Uterus (tissue), 2 donors: Measurements from ENCODE around the gene GUSB.

Source experiments
- POLR2A ChIP-seq, 2 donors: fragments of 450-650 bp; IDR thresholded peaks; one replicate each; pipeline ENCODE4 v1.6.1; 2016; ENCODE audit warnings: antibody characterized with exemption in 2 of 2, mild to moderate bottlenecking in 1 of 2, moderate library complexity in 1 of 2
- TF ChIP-seq, protein P1 (sequence below), 4 experiments: fragments of 200-600 bp in 2 of 4; fragments of 450-650 bp in 2 of 4; sonication (generic) in 2 of 4; IDR thresholded peaks; one replicate each; pipeline ENCODE4 v1.5.1; 2016 to 2019; ENCODE audit warnings: antibody characterized with exemption in 4 of 4, mild to moderate bottlenecking in 2 of 4, moderate library complexity in 1 of 4

DNA sequence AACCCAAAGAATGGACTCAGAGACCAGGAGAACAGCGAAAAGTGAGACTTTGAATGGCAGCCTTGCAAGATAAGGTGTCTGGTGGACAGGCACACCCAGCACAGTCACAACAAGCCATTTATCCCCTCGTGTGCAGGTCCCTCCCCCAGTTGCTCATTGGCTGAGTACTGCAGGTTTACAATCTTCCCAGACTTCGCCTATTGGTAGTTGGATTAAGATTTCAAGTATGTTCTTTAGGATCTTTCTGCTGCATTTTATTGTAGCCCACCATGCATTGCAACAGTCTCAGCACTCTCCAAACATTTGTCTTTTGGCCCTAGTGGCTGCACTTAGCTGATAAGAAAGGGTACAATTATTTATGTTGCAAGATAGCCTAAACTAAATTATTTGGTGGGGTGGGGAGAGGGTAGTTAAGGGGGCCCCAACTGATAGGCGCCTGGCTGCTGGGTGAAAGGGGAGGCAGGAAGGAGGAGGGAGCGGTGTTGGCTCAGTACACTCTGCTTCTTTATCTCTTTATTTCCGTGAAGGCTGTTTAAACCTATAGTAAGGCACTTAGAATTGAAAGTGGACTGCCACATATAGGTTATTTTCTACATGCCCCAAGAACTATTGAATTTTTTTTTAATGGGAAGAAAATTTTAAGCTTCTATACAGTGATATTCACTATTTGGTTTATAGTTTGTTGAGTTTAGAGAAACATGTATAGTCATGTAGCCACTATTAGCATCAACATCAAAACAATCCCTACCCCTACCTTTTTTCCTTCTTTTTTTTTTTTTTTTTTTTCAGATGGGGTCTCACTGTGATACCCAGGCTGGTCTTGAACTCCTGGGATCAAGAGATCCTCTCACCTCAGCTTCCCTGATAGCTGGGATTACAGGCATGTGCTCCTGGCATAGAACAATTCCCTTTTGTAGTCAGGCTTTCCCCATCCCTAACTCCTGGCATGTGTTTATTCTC, 54.2 kb downstream of the GUSB start:
- TF ChIP-seq, protein P1, sequence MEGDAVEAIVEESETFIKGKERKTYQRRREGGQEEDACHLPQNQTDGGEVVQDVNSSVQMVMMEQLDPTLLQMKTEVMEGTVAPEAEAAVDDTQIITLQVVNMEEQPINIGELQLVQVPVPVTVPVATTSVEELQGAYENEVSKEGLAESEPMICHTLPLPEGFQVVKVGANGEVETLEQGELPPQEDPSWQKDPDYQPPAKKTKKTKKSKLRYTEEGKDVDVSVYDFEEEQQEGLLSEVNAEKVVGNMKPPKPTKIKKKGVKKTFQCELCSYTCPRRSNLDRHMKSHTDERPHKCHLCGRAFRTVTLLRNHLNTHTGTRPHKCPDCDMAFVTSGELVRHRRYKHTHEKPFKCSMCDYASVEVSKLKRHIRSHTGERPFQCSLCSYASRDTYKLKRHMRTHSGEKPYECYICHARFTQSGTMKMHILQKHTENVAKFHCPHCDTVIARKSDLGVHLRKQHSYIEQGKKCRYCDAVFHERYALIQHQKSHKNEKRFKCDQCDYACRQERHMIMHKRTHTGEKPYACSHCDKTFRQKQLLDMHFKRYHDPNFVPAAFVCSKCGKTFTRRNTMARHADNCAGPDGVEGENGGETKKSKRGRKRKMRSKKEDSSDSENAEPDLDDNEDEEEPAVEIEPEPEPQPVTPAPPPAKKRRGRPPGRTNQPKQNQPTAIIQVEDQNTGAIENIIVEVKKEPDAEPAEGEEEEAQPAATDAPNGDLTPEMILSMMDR (IDR thresholded peaks at IDR 0.05), result no peak
- no peak for TF ChIP-seq POLR2A (IDR thresholded peaks at IDR 0.05)
